ENCODE results near the gene PHACTR2. TPM values are rescaled to one million over a fixed set of nuclear protein-coding genes. Genes with fewer than 3 reads are reported as not detected.

Gene PHACTR2
- 36.5 and 76.6 TPM in 2 replicates for total RNA-seq

DNA sequence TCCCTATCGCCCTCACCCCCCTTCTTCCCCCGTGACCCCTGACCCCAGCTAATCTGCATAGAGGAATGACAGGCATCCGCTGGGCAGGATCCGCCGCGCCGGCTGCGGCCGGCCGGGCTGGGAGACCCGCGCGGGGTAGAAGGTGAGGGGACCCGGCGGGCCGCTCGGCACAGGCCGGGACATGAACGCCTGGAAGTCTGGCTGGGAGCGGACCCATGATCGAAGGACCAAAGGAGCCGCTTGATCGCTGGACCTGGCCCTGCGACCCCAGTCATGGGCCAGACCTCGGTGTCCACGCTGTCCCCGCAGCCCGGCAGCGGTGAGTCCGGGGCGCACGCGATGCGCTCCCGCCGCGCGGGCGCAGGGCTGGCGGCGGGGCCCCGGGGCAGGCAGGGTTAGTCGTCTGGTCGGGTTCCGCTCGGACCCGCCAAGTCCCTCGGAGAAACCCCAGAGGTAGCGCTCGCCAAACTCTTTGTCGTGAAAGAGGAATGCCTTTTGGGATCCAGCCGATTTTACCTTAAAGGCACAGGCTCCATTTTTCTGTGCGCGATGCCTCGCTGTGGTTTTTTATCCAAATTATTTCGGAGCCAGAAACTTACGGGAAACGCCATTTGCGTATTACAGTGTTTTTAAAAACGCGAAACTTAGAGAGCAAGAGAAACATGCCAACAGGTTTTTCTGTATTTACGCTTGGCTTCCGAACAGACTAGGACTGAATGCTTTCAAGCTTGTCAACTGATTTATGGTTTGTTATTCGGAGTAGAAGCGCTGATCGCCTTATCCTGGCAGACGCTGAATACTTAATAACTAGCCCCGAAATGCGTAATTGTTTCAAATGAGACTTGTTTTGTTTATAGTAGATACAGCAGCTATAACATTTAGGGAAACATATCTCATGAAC lies at the start of gene PHACTR2:
PHACTR2 (plus strand) TSS at position 75 of the 901 bp plus-strand sequence; CDS start at position 274, 199 bp downstream.

DNA sequence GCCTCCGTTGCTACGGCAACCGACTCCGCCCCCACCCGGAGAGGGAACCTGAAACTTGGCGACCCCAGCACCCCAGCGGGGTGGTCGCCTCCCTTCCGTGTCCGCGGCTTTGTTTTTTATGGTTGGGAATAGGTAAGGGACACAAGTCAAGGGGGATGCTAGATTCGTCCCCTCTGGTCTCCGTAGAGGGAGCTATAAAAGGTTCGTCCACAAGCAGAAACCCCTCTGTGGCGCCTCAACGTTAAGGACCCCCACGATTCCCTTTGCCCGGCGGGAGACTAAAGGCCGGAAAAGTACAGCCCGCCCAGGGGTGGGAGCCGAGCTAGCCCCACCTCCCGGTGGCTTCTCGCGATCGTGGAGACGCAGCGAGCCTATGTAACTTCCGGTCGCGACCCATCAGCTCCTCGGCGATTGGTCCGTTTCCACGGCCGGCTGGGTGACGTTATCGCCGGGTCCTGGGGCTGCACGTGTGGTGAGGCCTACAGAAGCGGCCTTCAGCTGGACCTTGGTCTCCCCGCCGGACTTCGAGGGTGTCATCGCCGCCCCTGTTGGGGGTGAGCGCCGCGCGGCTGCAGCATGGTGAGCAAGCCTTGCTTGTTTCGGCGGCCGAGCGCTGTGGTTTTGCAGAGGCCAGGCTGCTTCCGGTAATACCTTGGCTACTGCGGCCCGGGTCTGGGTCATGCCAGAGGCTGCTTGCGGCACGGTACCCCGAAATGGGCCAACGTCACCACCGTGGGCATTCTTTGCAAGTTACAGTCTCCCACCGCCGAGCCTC lies 165.3 kb downstream of the PHACTR2 start, which contains the start of gene LTV1:
LTV1 (plus strand) TSS at position 437 of the 775 bp plus-strand sequence; CDS start at position 577, 140 bp downstream.

DNA sequence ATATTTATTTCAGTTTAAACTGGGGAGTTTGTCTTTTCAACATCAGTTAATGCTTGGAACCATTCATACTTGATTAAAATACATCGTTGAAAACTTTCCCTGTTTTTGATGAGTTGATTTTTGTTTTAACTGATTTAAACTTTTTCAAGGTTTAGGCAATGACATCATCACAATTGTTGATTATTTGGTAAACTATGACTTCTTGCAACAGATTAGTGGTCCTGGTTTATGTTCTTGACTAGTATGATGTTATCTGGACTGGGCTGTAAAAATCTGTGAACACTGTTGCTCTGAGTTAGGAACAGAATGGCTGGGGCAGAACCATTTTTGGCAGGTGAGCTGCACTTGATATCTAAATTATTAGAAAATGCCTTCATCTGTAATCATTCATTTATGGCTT lies 186.5 kb downstream of the PHACTR2 start, which contains the start of gene ZC2HC1B:
ZC2HC1B (plus strand) TSS at position 241 of the 400 bp plus-strand sequence; CDS start at position 307, 66 bp downstream.

Other genes with a start within 250 kb of the PHACTR2 start
- 5.5 and 8.5 TPM in 2 replicates for gene ADAT2, start 227.3 kb upstream of the PHACTR2 start, total RNA-seq
- gene PEX3, start 227.2 kb upstream of the PHACTR2 start, total RNA-seq: 16.4 and 20.8 TPM in 2 replicates
- gene FUCA2, start 166.2 kb upstream of the PHACTR2 start, total RNA-seq: 26.3 and 28.3 TPM in 2 replicates
- gene LTV1, start 165.4 kb downstream of the PHACTR2 start, total RNA-seq: 24.9 and 43.7 TPM in 2 replicates
- not detected in 2 replicates for gene ZC2HC1B, start 186.5 kb downstream of the PHACTR2 start, total RNA-seq

All from nasal cavity respiratory epithelium epithelial cell of viscerocranial mucosa (primary cell).